ENCODE measurements around the gene SLC23A2.
"Not testable (repeated sequence)": the region's sequence is repeated elsewhere in the genome, so short reads cannot be mapped to it uniquely, and the experiment has no call there.

DNA sequence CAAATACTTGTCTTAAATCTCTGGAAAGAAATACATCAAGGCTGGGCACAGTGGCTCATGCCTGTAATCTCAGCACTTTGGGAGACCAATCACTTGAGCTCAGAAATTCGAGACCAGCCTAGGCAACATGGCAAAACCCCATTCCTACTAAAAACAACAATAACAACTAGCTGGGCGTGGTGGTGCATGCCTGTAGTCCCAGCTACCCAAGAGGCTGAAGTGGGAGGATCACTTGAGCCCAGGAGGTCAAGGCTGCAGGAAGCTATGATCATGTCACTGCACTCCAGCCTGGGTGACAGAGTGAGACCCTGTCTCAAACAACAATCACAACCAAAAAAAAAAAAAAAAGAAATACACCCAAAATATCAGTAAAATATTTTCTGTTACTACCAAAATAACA, 80.0 kb downstream of the SLC23A2 start:
- TF ChIP-seq CTCF (IDR thresholded peaks at IDR 0.05); SIN3A (IDR thresholded peaks at IDR 0.05; ENCODE audit: borderline replicate concordance, insufficient read depth, low read depth, low read length): not testable (repeated sequence)

All from Panc1 (cell line).